Measurements from ENCODE around the gene OR10A6.

The OR10A6 gene, protein sequence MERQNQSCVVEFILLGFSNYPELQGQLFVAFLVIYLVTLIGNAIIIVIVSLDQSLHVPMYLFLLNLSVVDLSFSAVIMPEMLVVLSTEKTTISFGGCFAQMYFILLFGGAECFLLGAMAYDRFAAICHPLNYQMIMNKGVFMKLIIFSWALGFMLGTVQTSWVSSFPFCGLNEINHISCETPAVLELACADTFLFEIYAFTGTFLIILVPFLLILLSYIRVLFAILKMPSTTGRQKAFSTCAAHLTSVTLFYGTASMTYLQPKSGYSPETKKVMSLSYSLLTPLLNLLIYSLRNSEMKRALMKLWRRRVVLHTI

DNA sequence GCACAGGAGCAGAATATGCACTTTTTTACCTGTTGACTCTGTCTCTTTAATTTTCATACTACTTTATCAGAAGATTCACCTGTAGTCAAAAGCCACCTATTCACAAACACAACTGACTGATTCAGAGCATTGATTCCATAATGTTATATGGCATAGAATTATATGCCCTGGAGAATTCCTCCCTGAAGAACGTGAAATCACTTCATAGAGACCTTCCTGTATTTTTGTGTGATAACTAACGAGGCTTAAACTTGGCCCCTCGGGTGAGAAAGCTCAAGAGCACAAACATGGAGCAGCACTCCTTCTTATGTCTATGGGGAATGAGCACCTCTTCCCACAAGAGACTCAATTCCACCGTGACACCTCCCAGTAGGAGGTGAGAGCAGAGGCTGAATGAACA, at the start of gene OR10A6:
Gene OR10A6, minus strand, starts transcription at position 101 of the 400 bp plus-strand sequence. CDS start 2,606 bp downstream, outside the sequence.
- DNase-seq (ENCODE audit: low spot score): no peak

DNA sequence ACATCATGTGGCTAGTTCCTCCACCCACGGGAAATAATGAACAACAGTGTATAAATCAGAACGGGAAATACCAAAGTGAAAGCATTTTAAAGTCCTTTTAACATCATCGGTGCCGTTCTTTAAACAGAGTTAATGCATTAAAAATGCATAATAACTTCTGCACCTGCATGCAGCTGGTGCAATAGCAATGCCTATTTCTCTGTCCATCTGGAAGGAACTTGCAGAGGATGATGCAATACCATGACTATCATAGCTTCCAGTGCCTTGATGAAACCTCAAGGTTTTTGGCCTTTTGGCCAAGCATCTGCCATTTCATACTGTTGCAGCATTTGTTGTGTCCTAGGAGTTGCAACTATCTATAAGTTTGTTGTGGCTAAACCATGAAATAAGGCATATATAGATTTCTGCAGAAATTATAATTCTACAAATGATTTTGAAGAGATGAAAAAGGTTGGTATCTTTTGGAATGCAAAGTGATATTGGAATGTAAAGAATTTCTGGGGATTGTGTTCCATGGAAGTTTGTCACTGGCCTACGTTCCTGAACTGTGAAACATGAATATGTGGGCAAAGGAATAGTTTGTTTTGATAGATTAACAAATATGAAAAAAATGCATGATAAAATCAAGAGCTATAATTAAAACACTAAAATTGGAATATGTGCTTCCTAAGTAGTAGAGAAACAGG, 46.3 kb upstream of the OR10A6 start:
- no peak for DNase-seq (ENCODE audit: low spot score)

DNA sequence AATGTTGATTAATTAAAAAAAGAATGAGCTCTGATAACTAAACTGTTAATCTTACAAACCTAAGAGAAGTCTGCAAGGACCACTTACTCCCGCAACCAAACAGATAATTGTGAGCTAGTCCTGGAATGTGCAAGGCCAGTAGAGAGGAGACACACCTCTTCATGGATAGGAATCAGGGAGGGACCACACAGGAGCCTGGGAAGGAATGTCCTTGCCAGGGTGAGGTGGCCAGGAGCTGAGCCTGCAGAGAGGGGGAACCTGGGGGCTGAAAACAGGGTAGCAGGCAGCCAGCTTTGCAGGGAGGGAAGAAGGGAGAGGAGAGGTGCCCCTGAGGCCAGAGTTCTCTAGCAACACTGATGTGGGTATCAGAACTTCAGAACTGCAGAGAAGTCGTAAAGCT, 43.6 kb upstream of the OR10A6 start:
- DNase-seq (ENCODE audit: low spot score): no peak

DNA sequence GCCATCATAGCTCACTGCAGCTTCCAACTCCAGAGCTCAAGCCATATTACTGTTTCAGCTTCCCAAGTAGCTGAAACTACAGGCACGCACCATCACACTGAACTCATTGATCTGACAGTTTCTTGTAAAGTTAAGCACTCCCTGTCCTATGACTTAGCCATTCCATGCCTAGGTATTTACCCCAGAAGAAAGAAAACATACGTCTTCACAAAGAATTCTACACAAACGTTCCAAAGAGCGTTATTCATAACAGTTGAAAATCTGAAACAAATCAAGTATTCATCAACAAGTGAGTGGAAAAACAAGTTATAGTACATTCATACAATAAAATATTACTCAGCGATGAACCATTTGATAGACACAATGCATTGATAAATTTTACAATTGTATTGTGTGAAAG, 41.9 kb upstream of the OR10A6 start:
- no peak for DNase-seq (ENCODE audit: low spot score)

DNA sequence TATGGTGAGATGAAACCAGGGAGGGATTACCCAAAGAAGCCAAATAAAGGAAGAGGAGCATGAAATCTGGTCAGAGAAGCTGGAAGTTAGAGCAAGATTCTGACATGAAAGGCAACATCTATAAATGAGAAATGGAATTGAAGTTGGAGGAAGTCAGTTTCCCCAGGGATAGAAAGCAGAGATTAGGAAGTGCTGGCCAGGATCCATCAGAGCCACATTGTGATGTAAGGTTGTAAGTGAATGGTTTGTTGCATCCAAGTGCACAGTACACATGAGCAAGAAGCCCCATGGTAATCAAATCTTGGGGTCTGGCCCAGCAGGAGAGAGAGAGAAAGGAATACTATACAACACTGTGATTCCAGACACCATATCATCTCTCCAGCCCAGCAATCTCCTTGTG, 40.8 kb upstream of the OR10A6 start:
- no peak for DNase-seq (ENCODE audit: low spot score)

DNA sequence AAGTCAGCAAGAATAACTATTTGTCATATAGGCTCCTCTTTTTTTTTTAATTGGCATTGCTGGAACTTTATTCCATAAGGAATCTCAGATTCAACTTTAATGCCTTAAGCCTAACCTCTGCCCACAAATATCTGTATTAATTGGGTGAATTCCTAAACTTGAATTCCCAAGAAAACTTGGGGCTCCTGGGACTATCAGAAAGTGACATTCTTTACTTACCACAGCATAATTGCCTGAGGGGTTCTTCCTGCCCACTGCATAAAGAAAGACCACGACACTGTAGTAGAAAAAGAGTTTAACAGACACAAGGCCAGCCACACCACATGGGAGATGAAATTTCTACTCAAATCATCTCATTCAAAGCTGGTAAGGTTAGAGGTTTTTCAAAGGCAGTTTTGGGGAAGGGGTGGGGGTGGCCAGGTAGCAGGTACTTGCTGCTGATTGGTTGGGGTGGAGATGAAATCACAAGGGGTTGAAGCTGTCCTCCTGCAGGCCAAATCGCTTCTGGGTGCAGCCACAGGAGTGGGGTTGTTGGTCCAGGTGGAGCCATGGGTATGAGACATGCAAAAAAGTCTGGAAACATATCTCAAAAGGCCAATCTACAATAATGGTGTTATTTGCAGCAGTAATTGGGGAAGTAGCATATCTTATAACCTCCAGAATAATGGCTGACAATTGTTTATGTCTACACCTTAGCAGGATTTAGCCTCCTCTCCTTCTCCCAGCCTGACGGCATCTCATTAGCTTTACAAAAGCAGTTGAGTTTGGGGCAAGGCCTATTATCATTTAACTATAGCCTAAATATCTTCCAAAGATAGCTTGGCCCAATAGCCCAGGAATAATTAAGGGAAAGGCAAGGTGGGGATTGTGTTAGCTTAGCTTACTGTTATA, 38.9 kb upstream of the OR10A6 start:
- DNase-seq (ENCODE audit: low spot score): no peak

DNA sequence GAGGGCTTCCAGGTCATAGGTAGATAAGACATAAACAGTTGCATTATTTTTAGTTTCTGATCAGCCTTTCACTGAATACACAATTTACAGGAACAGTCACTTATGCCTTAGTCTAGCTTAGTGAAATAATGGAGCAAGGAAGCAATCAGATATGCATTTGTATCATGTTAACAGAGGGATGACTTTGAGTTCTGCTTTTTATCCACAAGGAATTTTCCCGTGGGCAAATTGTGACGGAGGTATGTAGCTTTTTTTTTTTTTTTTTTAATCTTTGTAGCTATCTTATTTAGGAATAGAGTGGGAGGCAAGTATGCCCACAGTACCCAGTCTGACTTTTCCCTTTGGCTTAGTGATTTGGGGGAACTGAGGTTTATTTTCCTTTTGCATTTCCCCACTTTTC, 37.6 kb upstream of the OR10A6 start:
- DNase-seq (ENCODE audit: low spot score): no peak

DNA sequence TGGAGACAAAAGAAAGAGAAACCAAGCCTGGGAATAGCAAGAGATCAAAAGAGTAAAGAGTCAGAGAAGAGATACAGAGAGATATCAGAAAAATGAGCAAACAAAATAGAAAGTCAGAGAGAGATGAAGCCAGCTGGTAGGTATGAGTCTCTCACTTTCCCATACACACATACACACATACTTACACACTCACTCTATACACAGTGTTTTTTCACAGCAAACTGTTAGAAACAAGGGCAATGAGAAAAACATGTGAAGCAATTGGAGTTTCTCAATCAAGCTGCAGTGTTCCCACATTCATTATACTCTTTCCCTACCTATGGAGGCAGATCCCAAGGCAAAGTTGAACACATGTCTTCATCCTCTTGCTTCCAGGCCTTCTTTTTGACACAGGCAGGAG, 36.8 kb upstream of the OR10A6 start:
- DNase-seq (ENCODE audit: low spot score): no peak

DNA sequence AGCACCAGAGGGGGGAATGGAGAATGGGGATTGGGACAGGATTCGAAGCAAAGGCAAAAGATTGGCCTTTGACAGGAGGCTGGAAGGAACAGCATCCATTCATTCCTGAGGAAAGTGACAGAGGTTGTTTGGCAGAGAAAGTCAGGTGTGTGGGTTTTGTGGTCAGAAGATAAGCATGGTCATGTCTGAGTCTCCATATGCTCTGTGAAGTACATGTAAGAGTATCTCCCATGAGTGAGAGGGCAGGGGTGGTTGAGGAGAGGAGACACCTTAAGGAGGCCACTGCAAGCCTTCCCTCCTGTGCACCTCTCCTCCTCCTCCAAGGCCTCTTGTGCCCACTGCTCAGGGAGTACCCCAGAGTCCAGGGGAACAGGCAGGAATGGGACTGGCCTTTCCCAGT, 36.0 kb upstream of the OR10A6 start:
- DNase-seq (ENCODE audit: low spot score): no peak

DNA sequence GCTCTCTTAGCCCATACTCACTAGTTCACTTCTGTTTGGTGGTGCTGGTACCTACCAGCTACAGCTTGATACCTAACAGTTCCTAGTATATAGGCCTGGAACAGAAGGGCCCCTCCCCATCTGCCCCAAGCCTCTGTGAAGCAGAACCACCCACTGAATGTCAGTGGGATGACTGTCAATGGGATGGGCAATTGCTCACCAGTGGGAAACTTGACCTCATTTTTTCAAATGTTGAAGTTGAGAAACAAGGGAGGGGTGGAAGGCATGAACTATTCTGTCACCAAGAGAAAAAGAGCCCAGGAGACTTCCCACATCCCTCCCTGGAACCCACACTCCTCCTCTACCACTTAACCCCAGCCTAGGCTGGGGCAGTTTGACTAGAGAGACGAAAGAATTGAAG, 34.3 kb upstream of the OR10A6 start, which contains the start of gene NLRP10:
Gene NLRP10, minus strand, starts transcription at position 62 of the 400 bp plus-strand sequence. CDS start 1,952 bp downstream, outside the sequence.
- no peak for DNase-seq (ENCODE audit: low spot score)

DNA sequence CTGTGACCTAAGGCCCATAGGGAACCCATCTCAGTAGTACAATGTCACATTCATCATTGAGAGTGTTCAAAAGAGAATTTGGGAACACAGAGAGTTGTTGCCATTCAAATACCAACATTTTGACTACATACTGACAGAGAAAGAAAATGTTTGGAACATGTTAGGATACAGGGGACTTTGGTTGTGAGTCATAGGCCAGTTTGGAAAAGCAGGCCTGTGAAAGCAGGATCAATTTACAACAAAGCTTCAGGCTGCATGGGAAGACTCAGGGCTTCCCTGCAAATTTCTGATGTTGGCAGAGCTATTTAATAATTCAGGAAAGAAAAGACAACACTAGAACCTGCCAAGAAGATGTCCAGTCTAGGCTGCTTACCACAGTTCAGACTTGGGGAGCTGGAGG, 33.8 kb upstream of the OR10A6 start:
- no peak for DNase-seq (ENCODE audit: low spot score)

DNA sequence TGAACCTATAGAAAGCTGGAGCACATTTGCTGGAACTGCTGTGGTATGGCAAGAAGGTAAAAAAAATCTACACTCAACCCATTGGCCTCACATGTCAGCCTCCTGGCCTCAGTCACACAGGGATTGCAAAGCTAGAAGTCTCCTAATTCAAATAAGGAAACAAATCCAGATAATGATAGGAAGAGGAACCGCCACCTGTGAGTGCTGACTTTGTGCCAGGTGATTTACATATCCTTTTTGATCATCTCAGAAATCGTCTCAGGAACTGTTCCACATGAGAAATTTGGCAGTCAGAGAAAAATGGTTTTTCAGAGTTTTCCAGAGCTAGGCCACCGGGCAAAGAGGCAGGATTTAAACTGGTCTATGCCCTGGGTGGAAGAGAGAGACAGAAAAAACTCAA, 33.2 kb upstream of the OR10A6 start:
- no peak for DNase-seq (ENCODE audit: low spot score)

DNA sequence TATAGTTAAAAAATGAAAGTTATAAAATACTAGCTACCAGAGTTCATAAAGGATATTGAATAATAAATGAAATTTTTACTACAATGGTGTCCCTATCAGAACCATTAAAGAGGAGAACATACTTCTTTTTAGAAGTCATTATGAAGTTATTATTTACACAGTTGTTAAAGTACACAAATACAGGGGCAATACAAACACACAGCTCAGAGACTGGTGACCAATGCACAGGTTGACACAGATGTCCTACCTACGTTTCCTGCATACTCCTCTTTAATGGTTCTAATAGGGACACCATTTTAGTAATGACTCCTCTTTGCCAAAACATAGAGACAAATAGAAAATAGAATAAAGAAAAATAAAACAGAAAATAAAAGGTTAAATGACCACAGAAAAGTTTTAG, 24.1 kb upstream of the OR10A6 start:
- DNase-seq (ENCODE audit: low spot score): no peak

DNA sequence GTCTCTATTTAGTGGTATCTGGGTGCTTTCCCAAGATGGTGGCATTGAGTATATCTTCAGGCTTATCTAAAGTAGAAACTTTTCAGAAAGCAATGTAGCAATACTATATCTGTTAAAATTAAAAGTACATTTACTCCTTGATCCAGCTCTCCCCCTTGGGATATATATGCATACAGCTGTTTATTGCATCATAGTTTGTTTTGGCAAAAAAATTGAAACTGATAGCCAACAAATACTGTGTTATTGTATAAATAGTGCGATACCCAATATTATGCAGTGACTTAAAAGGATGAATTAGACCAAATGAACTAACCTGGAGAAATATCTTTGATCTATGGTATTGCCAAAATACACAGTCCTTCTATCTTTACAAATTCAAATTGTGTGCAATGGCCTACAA, 18.9 kb upstream of the OR10A6 start:
- DNase-seq (ENCODE audit: low spot score): no peak

DNA sequence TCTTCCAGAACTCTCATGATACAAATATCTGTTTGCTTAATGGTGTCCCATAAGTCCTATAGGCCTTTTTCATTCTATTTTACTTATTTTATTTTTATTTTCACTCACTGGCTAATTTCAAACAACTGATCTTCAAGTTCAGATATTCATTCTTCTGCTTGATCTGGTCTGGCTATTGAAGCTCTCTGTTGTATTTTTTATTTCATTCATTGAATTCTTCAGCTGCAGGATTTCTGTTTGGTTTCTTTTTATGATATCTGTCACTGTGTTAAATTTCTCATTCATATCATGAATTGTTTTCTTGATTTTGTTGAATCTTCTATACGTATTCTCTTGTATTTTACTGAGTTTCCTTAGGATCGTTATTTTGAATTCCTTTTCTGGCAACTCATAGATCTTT, 13.1 kb upstream of the OR10A6 start:
- no peak for DNase-seq (ENCODE audit: low spot score)

DNA sequence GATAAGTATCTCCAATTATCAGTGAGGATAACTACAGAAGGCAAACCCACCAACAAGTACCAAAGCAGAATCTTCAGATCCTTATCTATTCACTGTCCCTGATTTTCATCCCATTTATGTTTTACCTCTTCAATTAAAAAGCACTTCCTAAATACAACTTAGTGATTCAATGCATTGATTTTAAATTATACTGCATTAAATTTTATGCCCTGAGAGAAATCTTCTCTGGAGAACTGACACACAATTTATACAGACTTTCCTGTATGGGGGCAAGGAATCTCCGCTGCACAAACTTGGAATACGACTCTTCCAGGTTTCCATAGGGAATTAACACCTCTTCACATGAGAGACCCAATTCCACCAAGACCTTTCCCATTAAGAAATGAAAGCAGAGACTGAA, 10.5 kb upstream of the OR10A6 start, which contains the start of gene OR10A3:
Gene OR10A3, minus strand, starts transcription at position 101 of the 400 bp plus-strand sequence. CDS start 2,188 bp downstream, outside the sequence.
- DNase-seq (ENCODE audit: low spot score): no peak

DNA sequence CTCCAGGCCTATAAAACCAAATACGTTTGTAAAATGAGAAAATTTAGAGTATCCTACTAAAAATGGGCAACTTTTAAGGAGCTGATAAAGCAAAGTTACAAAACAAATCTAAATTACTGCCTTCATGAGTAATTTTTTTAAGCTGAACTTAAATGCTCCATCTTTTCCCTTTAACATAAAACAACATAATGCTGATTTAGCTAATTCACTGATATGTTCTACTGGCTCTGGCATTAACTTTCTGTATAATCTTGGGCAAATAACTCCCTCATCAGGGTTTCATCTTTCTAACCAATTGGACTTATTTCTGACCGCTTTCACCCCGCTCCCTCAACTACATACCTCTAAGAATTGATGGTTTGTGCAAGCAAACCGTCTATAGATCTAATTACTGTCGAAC, 10.1 kb upstream of the OR10A6 start:
- no peak for DNase-seq (ENCODE audit: low spot score)

DNA sequence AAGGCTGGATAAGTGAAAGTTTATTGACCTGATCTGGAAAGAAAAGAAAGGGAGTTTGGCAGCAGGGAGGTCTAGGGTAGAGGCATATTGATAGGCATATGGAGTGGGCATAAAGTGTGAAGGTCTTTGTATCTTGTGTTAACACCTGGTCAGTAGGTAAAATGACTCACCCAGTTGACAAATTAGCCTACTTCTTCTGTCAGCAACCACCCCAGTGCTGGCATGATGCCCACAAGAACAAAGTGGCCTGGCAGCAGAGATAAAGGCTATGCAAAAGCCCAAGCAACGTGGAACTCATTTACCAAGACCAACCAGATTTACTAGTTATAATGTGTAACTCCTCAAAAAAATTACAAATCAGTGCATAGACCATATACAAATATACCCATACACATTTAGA, 5.5 kb upstream of the OR10A6 start:
- no peak for DNase-seq (ENCODE audit: low spot score)

DNA sequence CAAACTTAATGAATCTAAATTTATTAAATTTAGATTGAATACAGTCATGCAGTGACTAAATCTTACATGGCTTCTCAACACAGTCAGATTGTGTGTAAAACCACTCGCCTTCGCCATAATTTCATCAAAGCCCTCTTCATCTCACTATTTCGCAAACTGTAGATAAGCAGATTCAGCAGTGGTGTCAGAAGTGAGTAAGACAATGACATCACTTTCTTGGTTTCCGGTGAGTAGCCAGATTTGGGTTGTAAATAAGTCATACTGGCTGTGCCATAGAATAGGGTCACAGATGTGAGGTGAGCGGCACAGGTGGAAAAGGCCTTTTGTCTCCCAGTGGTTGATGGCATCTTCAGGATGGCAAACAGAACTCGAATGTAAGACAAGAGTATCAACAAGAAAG, 3.4 kb downstream of the OR10A6 start:
- no peak for DNase-seq (ENCODE audit: low spot score)

DNA sequence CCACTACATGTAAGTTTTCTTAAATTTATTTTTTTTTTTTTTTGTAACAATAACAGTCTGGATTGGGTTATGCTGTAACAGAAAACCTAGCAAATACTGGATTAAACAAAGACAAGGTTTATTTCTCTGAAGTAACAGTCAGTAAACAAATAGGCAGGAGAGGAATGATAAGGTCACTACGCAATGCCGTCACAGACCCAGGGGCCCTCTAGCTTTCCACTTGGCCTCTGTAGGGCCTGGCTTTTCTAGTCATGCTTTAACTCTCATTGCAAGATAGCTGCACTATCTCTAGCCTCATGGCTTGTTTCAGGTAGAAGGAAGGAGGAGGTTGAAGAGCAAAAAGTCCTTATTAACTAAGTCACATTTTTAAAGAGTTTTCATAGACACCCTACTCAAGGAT, 6.5 kb downstream of the OR10A6 start:
- no peak for DNase-seq (ENCODE audit: low spot score)

DNA sequence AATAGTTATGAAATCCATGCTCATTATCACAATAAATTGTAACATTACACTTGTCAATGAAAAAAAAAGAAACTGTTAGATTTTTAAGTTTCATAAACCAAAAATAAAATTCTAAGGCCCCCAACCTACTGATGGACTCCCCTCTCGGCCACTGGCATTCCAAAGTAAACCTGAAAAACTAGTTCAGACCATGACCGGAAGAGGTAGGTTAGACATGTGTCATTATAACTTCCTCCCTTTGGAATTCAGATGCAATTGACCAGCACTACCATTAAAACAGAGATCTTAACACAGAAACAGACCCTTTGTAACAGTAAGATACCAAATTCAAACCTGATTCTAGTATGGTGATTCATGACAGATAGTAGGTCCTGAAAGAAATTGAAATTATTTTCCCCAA, 12.9 kb downstream of the OR10A6 start:
- DNase-seq (ENCODE audit: low spot score): no peak

DNA sequence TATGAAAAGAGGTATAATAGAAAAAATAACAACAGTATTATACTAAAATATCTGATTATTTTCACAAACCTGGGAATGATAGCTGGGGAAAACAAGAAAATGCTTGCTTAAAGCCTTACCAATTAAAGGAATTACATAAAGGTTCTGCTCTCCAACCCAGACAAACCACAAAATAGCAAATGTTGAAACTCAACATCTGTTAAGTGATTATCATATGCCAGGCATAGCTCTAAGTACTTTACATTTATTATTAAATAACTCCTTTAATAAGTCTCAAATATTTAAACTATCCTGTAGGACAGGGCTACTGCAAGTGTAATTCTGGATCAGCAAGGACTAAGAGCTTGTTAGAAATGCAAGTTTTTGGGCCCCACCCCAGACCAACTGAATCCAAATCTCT, 20.1 kb downstream of the OR10A6 start:
- DNase-seq (ENCODE audit: low spot score): no peak
